ENCODE measurements around the gene PPARD. TPM values are rescaled to one million over a fixed set of nuclear protein-coding genes. Genes with fewer than 3 reads are reported as not detected.

PPARD gene
- total and polyA plus RNA-seq, 12 donors, result 12.9 to 21.0 (median 13.9) TPM

- TF ChIP-seq CTCF (IDR thresholded peaks at IDR 0.05), result no peak
- Histone ChIP-seq H3K4me3 (no peak overlapping the region), H3K27ac (no peak overlapping the region), H3K27me3 (no peaks in the 10 kb centered on the region), H3K4me1 (peaks cover 4 to 34% (median 23%) of the 10 kb centered on the region in 9 donors), H3K9me3 (no peaks in the 10 kb centered on the region), H3K36me3 (peaks cover 0 to 67% (median 49%) of the 10 kb centered on the region in 9 donors)
- ATAC-seq, result no peak
- no peak for DNase-seq
- 91 to 99% methylated on average over 2 of the region's 2 CpGs for WGBS, 2 donors
- intact Hi-C loops (cut with DNase I), result loop anchor here in 4 of 10 donors (5.0 kb wide), 3 partner anchors 47 to 157 kb away; partner anchors contain the start of genes FANCE (in 3 of the 4) and PPARD (in 1 of the 4)
Observed at GRCh38 chr6:35295036-35295435, 47.3 kb upstream of the PPARD start.

DNA sequence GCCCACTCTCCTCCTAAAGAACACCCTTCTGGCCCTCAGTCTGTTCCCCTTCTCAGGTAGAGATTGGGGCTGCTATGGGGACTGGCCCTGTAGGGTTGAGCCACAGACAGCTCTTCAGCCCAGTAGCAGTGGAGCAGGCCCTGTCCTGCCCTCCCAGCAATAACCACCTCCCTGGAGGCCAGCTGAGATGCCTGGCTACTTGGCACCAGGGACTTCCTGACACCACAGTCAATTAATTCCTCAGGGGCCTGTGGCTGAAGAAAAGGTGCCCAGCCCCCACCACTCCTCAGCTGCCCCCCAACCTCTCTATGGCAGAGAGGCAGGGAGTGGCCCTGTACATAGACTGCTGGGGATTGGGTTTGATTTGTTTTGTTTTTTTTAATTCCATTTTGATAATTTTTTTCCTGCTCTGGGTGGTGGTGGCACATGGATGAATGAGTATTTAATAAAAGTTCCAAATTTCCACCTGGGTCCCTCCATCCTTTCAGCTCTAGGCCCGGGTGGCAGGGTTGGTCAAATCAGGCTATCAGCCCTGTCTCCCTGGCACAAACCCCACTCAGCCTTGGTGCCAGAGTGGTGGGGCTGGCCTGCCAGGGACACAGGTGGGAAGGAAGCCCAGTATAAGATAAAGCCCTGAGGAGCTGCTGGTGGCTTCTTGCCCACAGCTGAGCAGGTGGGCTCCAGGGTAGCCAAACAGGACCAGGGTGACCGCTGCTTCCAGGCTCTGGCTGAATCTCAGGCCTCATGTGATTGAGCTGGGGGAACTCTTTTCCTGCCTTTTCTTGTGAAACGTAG lies 46.6 kb upstream of the PPARD start:
- WGBS, 2 donors, result 34 to 44% methylated on average over 3 of the region's 3 CpGs
- ATAC-seq (peak in 3 of 8 donors; percentile 4 to 45 (median 4)), DNase-seq (peak in 1 of 2 donors; percentile 34)
- Histone ChIP-seq H3K4me1 (peaks cover 4 to 41% (median 23%) of the 10 kb centered on the region in 9 donors), H3K36me3 (peaks cover 0 to 60% (median 42%) of the 10 kb centered on the region in 9 donors), H3K27me3 (no peaks in the 10 kb centered on the region), H3K9me3 (no peaks in the 10 kb centered on the region), H3K27ac (no peak overlapping the region), H3K4me3 (no peak overlapping the region)
- TF ChIP-seq CTCF (IDR thresholded peaks at IDR 0.05), result no peak
- intact Hi-C loops (cut with DNase I), result loop anchor here in 5 of 10 donors (2.0 to 5.0 kb wide), 4 partner anchors 31 to 157 kb away; partner anchors contain the start of genes FANCE (in 3 of the 5) and PPARD (in 1 of the 5)

- no peaks in the 10 kb centered on the region for H3K9me3 ChIP-seq
- ATAC-seq (no peak), DNase-seq (no peak)
- TF ChIP-seq CTCF (IDR thresholded peaks at IDR 0.05), result no peak
- peaks cover 4 to 54% (median 23%) of the 10 kb centered on the region in 9 donors for H3K4me1 ChIP-seq
- peak overlapping the region in 7 of 10 donors; percentile 0 to 92 (median 32) for H3K27ac ChIP-seq
- peak overlapping the region in 8 of 10 donors; percentile 16 to 68 (median 51) for H3K4me3 ChIP-seq
- H3K36me3 ChIP-seq, result peaks cover 0 to 46% (median 29%) of the 10 kb centered on the region in 9 donors
- no peaks in the 10 kb centered on the region for H3K27me3 ChIP-seq
- intact Hi-C loops (cut with DNase I), result loop anchor here in 7 of 10 donors (1.0 to 5.0 kb wide), 5 partner anchors 30 to 155 kb away; partner anchors contain the start of genes FANCE (in 3 of the 7) and PPARD (in 1 of the 7)
- 53 to 61% methylated on average over 6 of the region's 6 CpGs for WGBS, 2 donors
Observed at GRCh38 chr6:35296931-35297600, 45.3 kb upstream of the PPARD start.
